DOHH2 (cell line): ENCODE results near the gene AK8.

Experiments used
- EZH2phosphoT487 ChIP-seq: fragments of 200-600 bp; sonication (generic); IDR thresholded peaks from 2 replicates; pipeline ENCODE4 v1.6.1; 2017; ENCODE audit warnings: borderline replicate concordance, mild to moderate bottlenecking, antibody characterized with exemption, low read length, moderate library complexity, mixed read lengths
- TF ChIP-seq, protein P1 (sequence below): fragments of 200-600 bp; sonication (generic); IDR thresholded peaks from one replicate; pipeline ENCODE4 v1.5.1; 2014; ENCODE audit warnings: antibody characterized with exemption, mild to moderate bottlenecking, low read depth, low read length; ENCODE audit not compliant: poor library complexity, severe bottlenecking

GRCh38 chr9:132753593-132753880, 124.5 kb downstream of the AK8 start:
- TF ChIP-seq, protein P1, sequence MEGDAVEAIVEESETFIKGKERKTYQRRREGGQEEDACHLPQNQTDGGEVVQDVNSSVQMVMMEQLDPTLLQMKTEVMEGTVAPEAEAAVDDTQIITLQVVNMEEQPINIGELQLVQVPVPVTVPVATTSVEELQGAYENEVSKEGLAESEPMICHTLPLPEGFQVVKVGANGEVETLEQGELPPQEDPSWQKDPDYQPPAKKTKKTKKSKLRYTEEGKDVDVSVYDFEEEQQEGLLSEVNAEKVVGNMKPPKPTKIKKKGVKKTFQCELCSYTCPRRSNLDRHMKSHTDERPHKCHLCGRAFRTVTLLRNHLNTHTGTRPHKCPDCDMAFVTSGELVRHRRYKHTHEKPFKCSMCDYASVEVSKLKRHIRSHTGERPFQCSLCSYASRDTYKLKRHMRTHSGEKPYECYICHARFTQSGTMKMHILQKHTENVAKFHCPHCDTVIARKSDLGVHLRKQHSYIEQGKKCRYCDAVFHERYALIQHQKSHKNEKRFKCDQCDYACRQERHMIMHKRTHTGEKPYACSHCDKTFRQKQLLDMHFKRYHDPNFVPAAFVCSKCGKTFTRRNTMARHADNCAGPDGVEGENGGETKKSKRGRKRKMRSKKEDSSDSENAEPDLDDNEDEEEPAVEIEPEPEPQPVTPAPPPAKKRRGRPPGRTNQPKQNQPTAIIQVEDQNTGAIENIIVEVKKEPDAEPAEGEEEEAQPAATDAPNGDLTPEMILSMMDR = no peak
- no peak for TF ChIP-seq EZH2phosphoT487
